Muscle of back (tissue), 13 donors: ENCODE results near the gene NPIPB6. TPM values are rescaled to one million over a fixed set of nuclear protein-coding genes. Genes with fewer than 3 reads are reported as not detected.
A peak's percentile ranks its signal among the peaks of the same experiment; 100 is the strongest.
"Not testable (repeated sequence)": the region's sequence is repeated elsewhere in the genome, so short reads cannot be mapped to it uniquely, and the experiment has no call there.

ENCODE experiments used
- DNase-seq, 3 donors: peaks; one replicate each; pipeline versions ENCODE4 v3.0.0 to v3.0.0-alpha.2; 2013
- long read RNA-seq, 9 donors: transcript quantifications; one replicate each; lab custom pipeline, GENCODE V29; 2026
- polyA plus RNA-seq, 10 donors: library from polyadenylated mRNA; unstranded; fragments of 120-200 nt; gene quantifications; one replicate each; pipeline ENCODE4 v1.2.1, GENCODE V29; 2013; ENCODE audit not compliant: insufficient read length in 10 of 10

The NPIPB6 gene
- polyA plus RNA-seq = 1 to 10 TPM in 5 of 10 donors, under 1 TPM in 5; 0.21 to 2.8 (median 1.0) TPM
- long read RNA-seq, donor 1, partial matches to known transcripts = 5 of 5 reads
- long read RNA-seq, donor 1, other reads (novel, unspliced or antisense) = 0 of 5 reads
- long read RNA-seq, donor 2 = 0 reads
- long read RNA-seq, donor 3 = 0 reads
- long read RNA-seq, donor 4 = 0 reads
- long read RNA-seq, donor 5 = 0 reads
- long read RNA-seq, donor 6 = 0 reads
- long read RNA-seq, donor 7 = 0 reads
- long read RNA-seq, donor 8 = 0 reads
- long read RNA-seq, donor 9 = 0 reads

DNA sequence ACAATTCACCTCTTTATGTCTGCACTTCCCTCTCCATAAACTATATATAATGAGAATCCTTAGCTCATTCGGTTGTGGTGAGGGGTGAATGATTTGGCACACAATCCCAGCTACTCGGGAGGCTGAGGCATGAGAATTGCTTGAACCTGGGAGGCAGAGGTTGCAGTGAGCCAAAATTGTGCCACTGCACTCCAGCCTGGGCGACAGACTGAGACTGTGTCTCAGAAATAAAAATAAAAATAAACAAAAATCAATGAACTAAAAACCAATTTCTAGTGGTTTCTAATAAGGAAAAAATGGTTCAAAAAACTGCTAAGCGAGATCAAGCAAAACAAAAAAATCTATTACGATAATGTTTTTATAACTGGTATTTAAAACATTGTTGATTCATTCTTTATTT, at the start of gene NPIPB6:
Gene NPIPB6 (minus strand): TSS at position 101 of the 400 bp plus-strand sequence. CDS start 686 bp downstream, outside the sequence.
- DNase-seq = not testable (repeated sequence)

DNA sequence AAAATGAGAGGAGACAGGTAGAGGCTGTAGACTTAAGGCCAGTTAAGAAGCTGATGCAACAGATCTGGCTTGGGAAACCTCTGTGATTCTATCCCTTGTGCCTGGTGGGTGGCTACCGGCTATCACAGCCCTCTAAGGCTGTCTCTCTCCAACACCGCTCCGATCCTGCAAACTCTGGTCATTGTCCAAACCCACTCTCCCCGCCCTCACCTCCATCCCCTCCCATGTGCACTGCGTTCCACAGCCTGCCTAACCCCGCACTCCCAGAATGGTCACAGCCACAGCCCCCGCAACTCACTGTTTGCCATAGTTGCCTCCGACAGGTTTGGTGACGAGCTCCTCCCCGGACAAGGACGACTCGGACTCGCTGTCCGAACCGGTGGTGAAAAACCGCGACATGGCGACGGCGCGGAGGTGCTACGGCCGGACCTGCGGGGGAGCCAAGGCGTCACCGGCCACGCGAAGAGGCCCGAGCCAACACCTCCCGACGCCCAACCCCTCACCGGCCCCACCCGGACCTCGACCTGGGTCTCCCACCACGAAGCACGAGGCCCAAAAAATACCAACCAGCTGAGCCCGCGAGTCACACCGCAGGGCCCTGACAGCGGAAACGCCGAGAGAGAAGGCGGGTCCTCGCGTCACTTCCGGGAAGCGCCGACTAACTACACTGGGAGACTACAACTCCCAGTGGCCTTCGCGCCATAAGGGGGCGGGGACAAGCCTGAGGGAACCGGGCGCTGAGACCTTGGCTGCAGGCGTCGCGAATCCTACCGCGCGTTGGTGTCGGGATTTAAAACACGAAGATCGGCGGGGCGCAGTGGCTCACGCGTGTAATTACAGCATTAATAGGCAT, 40.1 kb upstream of the NPIPB6 start, which contains the start of gene EIF3CL:
Gene EIF3CL (minus strand): TSS at position 622 of the 853 bp plus-strand sequence. CDS start 223 bp downstream, at position 399.
- not testable (repeated sequence) for DNase-seq

DNA sequence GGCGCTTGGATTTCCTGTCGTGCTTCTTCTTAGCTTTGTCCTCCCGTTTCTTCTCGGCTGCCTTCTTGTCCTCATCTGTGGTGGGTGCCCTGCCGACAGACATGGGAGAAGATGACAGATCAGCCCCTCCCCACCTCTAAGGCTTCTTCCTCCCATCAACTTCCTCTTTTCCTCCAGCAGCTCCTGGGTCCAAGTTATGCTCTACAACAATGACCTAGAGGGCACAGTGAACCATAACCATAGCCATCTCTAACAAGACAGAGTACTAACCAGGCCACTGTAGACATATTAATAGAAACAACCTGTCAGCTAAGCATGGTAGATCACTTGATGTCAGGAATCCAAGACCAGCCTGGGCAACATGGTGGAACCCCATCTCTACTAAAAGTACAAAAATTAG, 28.7 kb upstream of the NPIPB6 start:
- DNase-seq = not testable (repeated sequence)

DNA sequence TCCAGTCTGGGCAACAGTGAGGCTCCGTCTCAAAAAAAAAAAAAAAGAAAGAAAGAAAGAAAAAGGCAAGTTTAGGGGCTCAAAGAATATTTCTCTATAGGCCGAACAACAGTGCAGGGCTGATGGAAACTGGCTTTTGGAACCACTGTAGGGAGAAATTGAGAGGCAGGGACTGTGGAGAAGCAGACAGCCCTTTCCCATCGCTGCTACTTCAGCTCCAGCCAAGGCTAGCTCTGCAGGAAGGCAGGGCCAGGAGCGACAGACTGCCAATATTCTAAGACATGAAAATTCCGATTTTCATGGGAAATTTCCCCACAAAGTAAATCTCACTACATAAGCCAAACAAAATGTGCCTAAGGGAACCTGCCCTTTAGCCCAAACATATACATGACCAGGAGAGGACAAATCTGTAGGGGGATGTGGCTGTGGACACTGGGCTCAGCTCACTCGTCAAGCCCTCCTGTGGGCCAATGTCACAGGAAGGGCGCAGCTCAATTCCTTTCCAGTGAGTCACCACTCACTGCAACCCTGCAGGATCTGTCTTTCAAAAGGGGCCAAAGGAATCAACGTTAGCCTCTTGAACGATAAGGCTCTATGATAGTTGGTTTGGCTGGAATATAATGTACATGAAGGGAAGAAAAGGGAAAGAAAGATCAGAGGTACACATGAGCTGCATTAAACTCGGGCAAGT, 19.0 kb upstream of the NPIPB6 start:
- not testable (repeated sequence) for DNase-seq

- not testable (repeated sequence) for DNase-seq
Measured at GRCh38 chr16:28377822-28378221, 14.5 kb upstream of the NPIPB6 start.

DNA sequence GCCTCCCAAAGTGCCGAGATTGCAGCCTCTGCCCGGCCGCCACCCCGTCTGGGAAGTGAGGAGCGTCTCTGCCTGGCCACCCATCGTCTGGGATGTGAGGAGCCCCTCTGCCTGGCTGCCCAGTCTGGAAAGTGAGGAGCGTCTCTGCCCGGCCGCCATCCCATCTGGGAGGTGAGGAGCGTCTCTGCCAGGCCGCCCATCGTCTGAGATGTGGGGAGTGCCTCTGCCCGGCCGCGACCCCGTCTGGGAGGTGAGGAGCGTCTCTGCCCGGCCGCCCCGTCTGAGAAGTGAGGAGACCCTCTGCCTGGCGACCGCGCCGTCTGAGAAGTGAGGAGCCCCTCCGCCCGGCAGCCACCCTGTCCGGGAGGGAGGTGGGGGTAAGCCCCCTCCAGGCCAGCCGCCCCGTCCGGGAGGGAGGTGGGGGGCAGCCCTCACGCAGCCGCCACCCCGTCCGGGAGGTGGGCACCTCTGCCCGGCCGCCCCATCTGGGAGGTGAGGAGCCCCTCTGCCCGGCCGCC, 13.9 kb upstream of the NPIPB6 start:
- DNase-seq = not testable (repeated sequence)

DNA sequence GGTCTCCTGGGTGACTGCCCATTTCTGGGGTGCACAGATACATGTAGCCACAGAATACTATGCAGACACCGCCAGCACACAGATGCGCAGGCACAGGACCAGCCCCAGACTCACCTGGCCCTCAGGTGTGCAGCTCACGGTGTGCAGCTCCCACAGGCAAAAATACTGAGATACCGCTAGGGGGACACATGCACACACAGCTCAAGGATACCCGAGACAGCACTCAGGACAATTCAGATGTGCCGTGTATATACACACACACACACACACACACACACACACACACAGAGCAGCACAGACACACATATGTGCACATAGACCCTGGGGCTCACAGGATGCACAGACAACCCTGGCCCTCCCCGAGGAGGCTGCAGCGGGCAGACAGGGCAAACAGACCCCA, 11.8 kb upstream of the NPIPB6 start:
- DNase-seq = not testable (repeated sequence)

- DNase-seq = not testable (repeated sequence)
Measured at GRCh38 chr16:28374281-28374680, 11.0 kb upstream of the NPIPB6 start.

GRCh38 chr16:28367926-28368325, 4.6 kb upstream of the NPIPB6 start:
- DNase-seq = peak in 1 of 3 donors; percentile 0

DNA sequence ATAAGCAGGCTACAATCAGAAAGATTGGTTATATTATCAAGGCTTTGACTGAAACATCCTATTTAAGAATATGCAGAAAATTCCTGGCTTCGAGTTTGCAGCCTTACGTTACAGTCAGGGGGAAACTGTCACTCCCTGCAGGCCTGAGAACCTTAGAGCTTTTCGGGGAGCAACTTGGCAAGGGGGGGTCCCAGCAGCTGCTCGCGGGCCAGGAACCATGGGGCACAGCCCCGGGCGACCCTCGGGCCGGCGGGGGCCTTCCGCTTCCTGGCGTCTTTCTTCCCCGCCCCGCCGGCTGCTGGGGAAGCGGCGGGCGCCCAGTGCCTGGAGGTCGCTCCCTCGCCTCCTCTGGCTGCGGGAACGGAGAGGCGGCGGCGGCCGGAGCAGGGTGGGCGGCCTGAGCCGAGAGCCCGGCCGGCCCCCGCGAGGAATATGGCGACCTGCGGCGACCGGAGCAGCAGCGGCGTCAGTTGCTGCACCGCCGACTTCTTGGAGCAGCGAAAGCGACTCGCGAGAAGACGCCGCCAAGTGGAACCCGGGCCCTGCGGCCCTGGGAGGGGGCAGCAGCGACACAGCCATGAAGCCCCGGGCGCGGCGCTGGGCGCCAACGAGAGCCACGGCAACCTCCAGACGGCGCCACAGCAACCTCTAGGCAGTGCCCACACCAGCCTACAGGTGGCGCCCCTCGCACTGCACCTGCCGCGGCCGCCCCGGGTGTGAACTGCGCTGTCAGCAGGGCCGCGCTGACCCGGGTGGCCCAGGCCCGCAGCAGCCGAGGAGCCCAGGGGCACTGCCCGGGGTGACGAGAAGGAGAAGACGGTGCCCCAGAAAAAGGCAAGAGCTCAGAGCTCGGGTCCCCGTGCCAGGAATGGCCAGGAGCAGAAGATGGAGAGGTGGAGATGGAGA, 1.2 kb upstream of the NPIPB6 start:
- not testable (repeated sequence) for DNase-seq

DNA sequence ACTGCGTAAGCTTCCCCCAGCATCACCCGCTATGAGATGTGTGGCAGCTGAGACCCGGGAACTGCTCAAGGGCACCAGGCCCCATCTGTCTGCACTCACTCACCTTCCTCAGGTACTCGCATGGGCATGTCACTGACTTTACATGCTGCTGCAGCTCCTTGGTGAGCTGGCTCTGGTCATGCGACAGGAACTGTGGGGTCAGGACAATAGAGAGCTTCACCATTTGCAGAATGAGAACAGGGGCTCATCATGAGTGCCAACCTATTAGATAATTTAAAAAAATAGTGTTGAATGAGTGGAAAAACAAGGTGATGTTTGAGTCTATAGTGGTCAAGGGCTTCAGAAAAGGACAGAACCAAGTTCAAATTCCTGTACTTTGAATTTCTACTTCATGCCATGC, 708 bp downstream of the NPIPB6 start:
- not testable (repeated sequence) for DNase-seq

- DNase-seq = not testable (repeated sequence)
Measured at GRCh38 chr16:28338230-28338629, 25.1 kb downstream of the NPIPB6 start.

DNA sequence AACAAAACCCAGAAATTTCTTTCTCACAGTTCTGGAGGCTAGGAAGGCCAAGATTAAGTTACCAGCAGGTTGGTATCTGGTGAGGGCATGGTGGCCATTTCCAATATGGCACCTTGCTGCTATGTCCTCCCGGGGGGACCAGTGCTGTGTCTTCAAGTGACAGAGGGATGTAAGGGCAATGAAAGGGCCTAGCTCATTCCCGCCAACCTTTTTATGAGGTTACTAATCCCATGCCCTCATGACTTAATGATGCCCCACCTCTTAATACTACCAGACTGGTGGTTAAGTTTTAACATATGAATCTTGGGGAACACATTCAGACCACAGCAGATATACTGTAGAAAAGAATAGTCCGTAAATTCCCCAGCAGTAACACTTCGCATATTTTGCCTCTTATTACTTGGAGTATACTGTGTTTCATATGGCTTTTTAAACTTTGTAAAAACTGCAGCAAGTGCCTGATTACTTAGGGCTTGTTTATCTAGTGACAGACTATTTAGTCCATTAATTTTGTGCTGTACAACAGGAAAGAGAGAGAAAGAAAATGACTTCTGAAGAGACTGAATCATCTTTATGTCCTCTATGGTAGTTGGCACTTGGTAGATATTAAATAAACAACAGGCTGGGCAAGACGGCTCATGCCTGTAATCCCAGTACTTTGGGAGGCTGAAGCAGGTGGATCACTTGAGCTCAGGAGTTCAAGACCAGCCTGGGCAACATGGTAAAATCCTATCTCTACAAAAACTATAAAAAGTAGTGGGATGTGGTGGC, 26.2 kb downstream of the NPIPB6 start:
- not testable (repeated sequence) for DNase-seq

DNA sequence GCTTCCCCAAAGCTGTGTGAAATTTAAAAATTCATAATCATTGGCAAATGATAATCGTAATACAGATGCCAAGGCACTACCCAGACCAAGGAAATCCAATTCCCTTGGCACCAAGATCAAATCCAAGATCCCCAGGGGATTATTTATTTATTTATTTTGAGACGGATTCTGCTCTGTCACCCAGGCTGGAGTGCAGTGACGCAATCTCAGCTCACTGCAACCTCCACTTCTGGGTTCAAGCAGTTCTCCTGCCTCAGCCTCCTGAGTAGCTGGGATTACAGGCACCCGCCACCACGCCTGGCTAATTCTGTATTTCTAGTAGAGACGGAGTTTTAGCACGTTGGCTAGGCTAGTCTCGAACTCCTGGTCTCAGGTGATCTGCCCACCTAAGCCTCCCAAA, 27.6 kb downstream of the NPIPB6 start:
- not testable (repeated sequence) for DNase-seq

GRCh38 chr16:28332632-28333031, 30.7 kb downstream of the NPIPB6 start:
- not testable (repeated sequence) for DNase-seq

- DNase-seq = not testable (repeated sequence)
Measured at GRCh38 chr16:28330981-28331380, 32.3 kb downstream of the NPIPB6 start.

DNA sequence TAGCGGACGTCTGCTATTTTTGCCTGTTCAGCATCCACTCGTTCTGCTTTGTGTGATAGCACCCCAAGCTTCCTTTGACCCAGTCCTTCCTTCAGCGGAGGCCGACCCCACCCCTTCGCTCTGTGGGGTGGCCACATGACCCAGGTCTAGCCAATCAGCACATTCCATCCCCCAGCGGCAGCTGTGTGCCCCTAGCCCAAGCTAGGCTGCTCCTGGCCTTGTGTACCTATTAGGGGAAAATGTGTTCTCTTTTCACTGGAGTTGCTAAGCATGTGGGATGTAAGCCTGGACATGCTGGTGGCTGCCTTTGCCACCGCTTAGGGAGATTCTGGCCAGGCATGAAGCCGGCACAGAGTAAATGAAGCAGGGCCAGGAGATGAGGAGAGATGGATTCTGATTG, 33.1 kb downstream of the NPIPB6 start:
- not testable (repeated sequence) for DNase-seq

DNA sequence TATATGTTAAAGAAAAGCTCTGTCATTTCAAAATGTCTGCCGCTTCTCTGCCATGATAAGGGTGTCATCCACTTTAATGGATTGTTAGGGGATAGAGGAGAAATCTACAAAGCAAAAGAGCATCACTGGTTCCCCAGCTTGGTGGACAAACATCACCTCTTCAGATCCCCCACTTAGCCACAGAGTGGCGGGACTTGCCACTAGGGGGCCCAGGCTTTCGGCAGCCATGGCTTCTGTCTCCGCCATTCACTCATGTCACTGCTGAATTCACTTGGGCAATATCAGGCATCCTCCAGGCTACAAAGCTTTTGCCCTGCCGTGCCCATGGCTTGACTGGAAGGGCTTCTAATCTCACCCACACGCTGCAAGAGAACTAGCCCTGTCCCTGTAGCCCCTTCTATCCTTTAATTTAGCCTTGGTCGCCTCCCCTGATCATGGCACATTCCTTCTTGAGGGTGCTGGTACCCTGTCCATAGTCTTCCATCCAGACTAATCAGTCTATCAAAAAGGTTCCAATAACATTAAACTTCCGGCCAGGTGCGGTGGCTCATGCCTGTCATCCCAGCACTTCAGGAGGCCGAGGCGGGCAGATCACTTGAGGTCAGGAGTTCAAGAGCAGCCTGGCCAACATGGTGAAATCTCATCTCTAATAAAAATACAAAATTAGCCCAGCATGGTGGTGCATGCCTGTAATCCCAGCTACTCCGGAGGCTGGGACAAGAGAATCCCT, 36.3 kb downstream of the NPIPB6 start:
- DNase-seq = peak; percentile 15 to 31 (median 21)

DNA sequence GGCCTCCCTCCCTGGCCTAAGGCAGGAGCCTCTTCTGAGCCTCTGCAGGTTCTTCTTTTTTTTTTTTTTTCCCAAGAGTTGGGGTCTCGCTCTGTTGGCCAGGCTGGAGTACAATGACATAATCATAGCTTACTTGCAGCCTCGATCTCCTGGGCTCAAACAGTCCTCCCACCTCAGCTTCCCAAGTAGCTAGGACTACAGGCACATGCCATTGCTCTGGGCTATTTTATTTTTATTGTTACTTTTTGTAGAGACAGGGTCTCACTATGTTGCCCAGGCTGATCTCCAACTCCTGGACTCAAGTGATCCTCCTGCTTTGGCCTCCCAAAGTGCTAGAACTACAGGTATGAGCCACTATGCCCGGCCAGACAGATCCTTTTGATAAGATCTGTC, 38.4 kb downstream of the NPIPB6 start:
- no peak for DNase-seq
